GM12873 (cell line): ENCODE measurements around the gene ZNF416.

Source experiments
- TF ChIP-seq, protein P1 (sequence below): IDR thresholded peaks from 2 replicates; pipeline ENCODE4 v1.5.1; 2012; ENCODE audit warnings: low read depth, mild to moderate bottlenecking, moderate library complexity, low read length, control low read depth; ENCODE audit not compliant: insufficient read depth; ENCODE audit errors: missing control alignments

Gene ZNF416

DNA sequence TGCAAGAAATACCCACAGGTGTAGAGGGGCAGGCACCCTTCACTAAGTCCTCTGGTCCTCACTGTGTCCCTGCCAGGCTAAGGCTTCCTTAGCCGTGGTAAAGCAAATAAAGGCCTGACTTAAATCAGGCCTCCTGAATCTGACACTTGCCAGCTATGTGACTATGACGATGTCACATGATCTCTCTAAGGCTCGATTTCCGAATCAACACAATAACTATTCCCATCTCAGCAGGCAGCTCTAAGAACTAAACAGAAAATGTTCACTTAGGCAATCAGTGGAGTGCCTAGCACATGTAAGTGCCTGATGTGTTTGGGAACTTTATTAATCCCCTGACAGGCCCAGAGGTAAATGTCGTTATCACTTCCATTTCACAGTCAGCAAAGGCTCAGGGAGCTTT lies 21.1 kb downstream of the ZNF416 start:
- TF ChIP-seq, protein P1, sequence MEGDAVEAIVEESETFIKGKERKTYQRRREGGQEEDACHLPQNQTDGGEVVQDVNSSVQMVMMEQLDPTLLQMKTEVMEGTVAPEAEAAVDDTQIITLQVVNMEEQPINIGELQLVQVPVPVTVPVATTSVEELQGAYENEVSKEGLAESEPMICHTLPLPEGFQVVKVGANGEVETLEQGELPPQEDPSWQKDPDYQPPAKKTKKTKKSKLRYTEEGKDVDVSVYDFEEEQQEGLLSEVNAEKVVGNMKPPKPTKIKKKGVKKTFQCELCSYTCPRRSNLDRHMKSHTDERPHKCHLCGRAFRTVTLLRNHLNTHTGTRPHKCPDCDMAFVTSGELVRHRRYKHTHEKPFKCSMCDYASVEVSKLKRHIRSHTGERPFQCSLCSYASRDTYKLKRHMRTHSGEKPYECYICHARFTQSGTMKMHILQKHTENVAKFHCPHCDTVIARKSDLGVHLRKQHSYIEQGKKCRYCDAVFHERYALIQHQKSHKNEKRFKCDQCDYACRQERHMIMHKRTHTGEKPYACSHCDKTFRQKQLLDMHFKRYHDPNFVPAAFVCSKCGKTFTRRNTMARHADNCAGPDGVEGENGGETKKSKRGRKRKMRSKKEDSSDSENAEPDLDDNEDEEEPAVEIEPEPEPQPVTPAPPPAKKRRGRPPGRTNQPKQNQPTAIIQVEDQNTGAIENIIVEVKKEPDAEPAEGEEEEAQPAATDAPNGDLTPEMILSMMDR = no peak

DNA sequence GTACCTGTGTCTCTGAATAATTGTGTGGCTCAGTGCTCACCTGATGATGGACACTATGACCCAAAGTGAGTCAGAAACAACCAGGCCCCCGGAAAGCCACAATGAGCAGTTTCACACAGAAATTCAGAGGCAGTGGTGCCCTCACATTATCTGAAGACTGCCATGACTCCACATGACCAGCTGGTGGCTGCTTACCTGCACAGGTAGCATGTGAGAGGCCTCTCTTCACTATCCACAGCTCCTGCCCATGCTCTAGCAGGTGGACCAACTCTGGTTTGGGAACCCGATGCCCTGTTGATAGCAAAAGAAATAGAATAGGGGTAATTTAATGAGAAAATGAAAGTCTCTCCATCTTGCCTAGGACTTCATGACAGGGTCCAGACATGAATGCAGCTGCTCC lies 26.3 kb downstream of the ZNF416 start:
- TF ChIP-seq, protein P1 = no peak

DNA sequence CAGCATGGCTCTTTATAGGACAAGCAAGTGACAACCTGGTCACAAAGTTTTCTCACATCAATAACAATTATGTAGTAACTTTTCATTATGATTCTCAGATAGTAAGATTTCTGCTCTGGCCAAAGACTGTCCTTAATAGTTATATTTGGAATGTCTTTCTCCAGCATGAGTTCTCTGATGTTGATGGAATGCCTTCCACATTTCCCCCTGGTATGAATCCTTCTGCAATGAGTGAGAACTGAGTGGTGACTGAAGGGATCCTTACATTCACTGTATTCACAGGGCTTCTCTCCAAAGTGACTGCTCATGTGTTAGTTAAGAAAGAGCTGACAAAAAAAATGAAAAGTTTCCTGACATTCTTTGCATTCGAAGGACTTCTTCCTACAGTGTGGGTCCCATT lies 32.2 kb downstream of the ZNF416 start:
- TF ChIP-seq, protein P1 = no peak

DNA sequence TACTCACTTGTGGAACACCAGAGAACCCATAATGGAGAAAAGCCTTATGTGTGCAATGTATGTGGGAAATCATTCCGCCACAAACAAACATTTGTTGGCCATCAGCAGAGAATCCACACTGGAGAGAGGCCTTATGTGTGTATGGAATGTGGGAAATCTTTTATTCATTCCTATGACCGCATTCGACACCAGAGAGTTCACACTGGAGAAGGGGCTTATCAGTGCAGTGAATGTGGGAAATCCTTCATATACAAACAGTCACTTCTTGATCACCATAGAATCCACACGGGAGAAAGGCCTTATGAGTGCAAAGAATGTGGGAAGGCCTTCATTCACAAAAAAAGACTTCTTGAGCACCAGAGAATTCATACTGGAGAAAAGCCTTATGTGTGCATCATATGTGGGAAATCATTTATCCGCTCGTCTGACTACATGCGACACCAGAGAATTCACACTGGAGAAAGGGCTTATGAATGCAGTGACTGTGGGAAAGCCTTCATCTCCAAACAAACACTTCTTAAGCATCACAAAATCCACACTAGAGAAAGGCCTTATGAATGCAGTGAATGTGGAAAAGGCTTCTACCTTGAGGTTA lies 40.7 kb downstream of the ZNF416 start:
- TF ChIP-seq, protein P1 = no peak

DNA sequence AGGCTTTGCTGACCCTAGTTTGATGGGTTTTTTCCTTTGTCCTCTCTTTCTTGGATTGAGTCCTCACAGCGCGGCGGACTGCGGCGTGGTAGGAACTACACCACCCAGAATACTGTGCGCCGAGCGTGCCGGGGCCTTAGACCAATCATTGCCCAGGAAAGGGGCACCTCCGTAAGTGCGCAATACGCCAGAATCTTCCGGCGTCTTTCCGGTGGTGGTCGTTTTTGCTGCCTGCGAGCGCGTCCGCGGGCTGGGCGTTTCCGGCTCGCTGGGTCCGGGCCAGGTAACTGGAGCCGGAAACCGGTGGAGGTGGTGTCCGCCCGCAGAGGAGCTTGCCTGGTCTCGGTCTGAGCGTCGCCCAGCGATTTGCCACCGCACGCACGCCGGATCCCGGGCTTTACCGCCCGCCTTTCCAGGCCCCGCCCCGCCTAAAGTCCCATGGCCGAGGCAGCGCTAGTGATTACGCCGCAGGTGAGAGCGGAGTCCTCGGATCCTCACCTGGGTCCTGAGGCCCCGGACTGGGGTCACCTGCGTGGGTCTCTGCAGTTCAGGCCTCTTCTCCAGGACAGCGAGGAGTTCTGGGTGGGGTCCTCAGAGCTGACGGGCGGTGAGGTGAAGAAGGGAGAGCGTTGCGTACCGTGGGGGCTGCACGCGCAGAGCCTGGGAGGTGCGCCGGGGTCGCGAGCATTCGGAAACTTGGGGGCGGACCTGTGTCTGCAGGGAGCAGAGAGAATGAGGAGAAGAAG lies 51.4 kb downstream of the ZNF416 start, which contains the start of gene ZNF549:
ZNF549 (plus strand) TSS at position 221 of the 746 bp plus-strand sequence; CDS start at position 439, 218 bp downstream.
- TF ChIP-seq, protein P1 = no peak
